Inflammatory macrophage treated with lipopolysaccharide for 1 hour (primary cell): ENCODE results near the gene PSMD13.

Source experiments
- DNase-seq, 2 donors: peaks; one replicate each; pipeline ENCODE4 v3.0.0-alpha.2; 2020 to 2022

PSMD13 gene

GRCh38 chr11:290621-291231, 54.0 kb downstream of the PSMD13 start:
- DNase-seq, result no peak

GRCh38 chr11:291281-292210, 54.8 kb downstream of the PSMD13 start:
- no peak for DNase-seq

GRCh38 chr11:292211-293121, 55.7 kb downstream of the PSMD13 start:
- DNase-seq, result no peak

GRCh38 chr11:293271-293851, 56.6 kb downstream of the PSMD13 start:
- DNase-seq, result no peak

- no peak for DNase-seq
These were observed 57.3 kb downstream of the PSMD13 start for GRCh38 chr11:293852-294661.

GRCh38 chr11:294780-295179, 58.0 kb downstream of the PSMD13 start:
- no peak for DNase-seq

GRCh38 chr11:295351-296170, 58.8 kb downstream of the PSMD13 start:
- no peak for DNase-seq

- DNase-seq, result no peak
These were observed 59.6 kb downstream of the PSMD13 start for GRCh38 chr11:296171-297050.

GRCh38 chr11:297051-297585, 60.3 kb downstream of the PSMD13 start:
- no peak for DNase-seq

- DNase-seq, result peak in 1 of 2 donors; percentile 49
These were observed 61.0 kb downstream of the PSMD13 start for GRCh38 chr11:297586-298405.

GRCh38 chr11:298406-299065, 61.8 kb downstream of the PSMD13 start:
- DNase-seq, result no peak

GRCh38 chr11:299081-299891, 62.5 kb downstream of the PSMD13 start, which contains the start of gene IFITM5:
Gene IFITM5 (minus strand): TSS chr11:299526. CDS start chr11:299490, 36 bp downstream.
- no peak for DNase-seq

- no peak for DNase-seq
These were observed 63.4 kb downstream of the PSMD13 start for GRCh38 chr11:299951-300735.
